GM19239 (cell line): Measurements from ENCODE around the gene ADAM19.

Experiments used
- DNase-seq: peaks from one replicate; pipeline ENCODE4 v3.0.0; 2011; ENCODE audit warnings: low spot score; ENCODE audit not compliant: insufficient read length
- FAIRE-seq: peaks from 2 replicates; lab custom pipeline; 2011; peaks lifted over from hg19 to GRCh38; lab: Jason Lieb, UNC

ADAM19 gene

DNA sequence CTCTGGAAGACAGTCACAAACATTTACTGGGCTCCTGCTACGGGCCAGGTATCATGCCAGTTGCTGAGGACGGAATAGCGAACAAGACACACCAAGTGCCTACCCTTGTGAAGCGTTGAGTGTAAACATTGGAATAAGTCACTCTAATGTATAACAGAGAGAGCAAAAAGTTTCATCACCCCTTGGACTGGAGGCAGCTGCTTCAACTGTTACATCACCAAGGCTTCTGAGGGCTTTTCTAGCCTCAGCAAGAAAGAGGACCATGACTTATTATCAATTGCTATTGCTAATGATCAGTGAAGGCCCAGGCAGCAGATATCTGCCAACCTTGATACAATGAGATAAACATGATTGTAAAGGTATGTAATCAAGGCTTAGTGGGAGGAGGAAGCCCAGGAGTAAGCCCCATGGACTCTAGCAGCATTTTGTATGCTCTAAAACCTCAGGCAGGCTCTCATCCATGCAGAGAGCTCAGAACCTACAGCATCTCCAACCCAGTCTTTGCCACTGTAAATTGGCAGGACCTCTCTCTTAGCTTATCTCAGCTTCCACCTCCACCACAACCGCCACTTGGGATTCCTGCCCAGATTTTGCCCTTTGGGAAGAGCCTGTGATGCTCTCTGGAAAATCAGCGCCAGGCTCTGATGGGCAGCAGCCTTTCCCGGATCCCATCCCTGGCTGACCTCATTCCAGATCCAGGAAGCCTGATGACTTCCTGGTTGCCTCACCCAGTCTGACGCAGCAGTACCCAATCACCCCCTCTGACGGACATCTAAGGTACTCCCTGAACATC, 54.5 kb downstream of the ADAM19 start:
- DNase-seq = no peak
- no peak for FAIRE-seq

DNA sequence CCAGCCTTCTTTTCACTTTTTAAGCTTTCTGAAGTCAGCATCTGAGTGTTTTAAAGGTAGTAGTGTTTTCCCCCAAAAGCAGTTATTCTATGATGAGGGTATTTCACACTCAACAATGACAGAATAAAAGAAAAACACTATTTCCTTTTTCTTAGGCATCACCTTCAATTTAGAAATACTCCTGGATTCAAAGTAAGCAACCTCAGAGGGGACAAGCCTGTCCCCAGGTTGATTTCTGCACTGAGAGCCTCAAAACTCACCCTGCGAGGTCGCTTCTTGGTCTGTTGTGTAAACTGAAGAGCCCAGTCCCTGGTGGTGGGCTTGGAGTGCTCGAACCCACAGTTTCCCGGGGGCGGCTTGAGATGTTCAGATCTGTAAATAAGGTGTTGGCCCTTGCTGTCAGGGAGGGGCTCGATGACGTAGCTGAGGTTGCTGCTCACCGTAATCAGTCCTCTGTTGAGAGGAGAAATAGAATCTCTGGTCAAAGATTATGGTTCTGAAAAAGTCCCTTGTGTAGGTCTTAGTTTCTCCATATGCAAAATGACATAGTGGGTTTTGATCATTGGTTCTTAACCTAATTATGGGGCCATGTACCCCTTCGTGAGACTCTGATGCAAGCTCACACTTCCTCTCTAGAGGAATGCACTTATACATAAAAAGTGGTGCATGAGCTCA, 55.9 kb downstream of the ADAM19 start:
- FAIRE-seq (peak; percentile 40), DNase-seq (no peak)

DNA sequence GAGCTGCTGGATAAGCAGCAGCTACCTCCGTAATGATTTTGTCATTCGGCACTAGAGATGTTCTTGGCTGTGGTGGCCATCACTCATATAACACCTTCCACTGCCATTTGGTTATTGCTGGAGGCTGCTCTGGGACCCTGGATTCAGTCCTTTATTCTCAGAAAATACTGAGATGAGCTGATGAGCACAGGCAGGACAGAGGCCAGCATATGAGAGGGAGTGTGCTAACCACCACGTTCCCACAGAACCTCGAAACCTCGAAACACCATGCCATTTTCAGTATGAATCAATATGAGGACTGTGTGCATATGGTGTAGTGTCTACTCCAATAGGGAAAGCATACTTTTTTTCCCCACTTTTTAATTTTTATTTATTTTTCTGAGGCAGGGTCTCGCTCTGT, 56.6 kb downstream of the ADAM19 start:
- FAIRE-seq (peak; percentile 77), DNase-seq (no peak)

DNA sequence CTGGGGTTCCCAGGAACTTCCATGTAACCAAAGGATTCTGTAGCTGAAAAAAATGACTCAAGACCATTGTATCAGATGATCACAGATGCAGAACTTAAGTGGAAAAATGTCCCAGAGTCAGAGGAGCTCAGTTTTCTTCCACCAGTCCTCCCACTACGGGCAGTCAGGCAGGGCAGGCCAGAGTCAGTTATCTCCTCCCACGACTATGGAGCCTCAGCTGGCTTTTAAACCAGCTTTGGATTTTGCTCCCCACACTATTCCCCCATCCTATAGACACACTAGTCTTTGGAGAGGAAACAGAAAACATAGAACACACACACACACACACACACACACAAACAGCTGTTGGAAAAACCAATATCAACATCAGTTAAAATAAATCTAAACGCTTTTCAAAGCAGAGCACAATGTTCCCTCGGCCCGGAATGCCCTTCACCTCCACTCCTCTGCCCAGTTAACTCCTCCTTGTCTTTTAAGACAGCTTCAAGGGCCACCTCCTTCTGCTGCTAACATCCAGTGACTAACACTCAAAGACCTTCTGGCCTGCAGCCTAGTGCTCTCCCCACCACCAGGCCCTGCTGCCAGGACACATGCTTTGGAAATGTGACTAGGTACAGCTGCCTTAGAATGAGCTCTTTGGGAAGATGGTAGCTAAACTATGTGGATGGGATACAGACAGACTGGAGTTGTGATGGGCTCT, 58.8 kb downstream of the ADAM19 start:
- FAIRE-seq = no peak
- no peak for DNase-seq

DNA sequence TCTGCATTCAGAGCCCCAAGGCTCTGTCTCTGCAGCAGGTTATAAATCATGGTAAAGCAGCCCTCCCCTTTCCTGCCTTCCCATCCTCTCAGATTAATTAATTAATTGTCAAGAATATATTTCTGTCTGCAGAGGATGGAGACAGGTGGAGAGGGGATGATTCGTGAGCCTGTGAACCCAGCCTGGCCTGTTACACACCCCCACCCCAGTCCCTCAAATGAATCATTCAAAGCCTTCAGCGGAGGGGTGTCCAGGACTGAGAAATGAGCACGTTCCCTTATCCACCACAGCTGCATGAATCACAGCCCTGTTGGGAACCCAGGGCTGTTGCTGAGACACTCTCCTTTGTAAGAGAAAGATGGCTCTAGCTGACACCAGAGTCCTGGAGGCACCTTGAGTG, 59.6 kb downstream of the ADAM19 start:
- DNase-seq (no peak), FAIRE-seq (no peak)

DNA sequence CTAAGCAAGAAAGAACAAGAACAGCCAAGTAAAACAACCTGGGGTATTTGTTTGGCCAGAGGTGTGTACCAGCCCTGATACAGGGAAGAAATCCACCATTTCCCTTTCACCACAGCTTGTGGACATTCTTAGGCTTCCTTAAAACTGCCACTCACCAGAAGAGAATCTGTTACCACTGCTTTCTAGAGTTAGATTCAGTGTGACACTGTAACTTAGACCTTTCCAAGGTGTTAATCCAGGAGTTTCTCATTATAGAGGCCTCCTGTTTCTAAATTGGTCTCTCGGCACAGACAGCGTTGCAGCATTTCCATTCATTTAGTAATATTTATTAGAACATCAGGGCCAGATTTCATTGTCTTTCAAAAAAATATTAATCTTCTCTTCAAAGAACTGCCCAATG, 60.6 kb downstream of the ADAM19 start:
- DNase-seq (no peak), FAIRE-seq (no peak)

DNA sequence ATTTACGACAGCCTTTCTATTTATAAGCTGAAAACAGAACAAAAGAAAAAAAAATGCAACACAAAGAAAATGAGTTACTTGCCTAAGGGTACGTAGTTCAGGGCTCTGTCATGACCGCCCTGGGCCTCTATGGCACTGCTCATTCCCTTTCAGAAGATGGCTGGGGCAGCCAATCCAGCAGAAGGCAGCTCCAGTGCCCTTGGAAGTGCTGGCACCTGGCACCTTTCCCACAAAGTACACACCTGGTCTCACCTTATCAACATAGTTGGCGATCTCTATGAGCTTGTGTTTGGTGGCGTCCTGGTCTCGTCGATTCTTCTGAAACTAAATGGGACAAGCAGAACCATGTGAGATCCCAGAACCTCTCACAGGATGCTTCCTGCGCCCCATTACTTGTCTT, 62.4 kb downstream of the ADAM19 start:
- DNase-seq (no peak), FAIRE-seq (no peak)

DNA sequence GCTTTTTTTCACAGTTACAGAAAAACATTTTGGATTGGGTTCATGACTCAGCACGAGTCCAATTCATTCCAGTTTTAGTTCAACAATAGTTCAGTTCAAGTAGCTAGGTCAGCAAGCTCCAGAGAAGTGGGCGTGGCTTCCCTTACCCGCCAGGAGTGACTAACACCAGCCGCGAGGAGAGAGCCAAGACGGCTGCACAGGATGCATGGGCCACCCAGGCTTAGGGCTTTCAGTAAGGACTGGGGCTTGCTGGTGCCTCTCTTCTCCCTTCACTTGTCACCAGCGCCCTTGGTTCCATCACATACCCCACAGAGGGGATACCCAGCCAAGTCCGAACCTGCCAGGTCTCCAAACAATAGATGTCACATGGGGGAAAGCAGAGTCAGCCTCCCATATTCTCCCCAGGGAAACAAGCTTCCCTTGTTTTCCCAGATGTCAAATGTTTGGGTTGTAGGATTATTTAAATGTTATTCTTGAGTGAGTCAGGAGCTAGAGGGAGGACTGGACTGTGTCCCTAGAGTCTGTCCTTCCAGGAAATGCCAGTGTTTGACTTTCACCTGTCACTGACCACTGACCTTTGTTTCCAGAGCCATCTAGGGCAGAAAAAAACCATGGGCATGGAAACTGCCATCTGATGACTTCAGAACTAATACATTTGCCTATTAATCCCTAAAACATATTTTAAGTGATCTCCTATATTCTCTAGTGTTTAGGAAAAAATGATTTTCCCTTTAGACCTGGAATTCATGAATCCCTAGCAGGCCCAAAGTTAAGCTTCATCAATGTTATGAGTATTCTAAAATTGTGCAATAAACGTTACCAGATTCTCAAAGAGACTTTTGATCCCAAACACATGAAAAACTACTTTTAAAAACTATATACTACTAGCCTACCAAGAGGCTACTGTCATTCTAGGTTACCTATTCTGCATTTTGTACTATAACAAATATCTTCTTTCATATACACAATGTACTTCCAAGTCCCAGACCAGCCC, 63.6 kb downstream of the ADAM19 start:
- DNase-seq = no peak
- FAIRE-seq = no peak

DNA sequence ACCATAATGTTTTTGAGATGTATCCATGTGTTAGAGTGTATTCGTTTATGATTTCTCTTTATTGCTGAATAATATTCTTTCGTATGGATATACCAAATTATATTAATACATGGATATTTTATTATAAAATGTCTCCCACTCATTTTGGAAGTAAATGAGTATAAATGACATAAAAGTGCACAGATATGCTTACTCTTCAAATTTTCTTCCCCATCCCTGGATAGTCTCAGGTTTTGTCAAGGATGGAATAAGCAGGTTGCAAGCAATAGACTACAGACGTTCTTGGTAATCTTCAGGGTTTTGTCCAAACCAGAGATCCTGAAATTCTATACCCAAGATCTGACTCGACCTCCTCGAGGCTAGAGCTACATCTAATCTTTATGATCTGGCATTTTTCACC, 64.9 kb downstream of the ADAM19 start:
- no peak for FAIRE-seq
- DNase-seq = no peak

DNA sequence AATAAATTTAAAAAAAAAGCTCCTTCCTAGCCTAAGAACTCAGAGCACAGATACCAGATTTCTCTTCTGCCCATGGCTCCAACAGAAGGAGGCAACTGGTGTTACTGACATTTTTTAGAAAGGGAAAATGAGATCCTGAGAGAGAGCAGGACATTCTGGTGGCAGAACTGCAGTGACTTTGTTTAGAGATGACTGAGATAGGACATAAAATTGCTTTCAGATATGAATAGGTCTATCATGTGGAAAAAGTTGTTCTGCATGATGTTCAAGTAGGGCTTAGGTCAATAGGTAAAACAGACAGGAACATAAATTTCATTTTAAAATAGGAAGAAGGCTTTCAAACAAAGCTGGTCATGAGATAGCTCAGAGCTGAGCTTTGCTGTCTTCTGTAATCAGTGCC, 66.0 kb downstream of the ADAM19 start:
- FAIRE-seq (peak; percentile 18), DNase-seq (no peak)

DNA sequence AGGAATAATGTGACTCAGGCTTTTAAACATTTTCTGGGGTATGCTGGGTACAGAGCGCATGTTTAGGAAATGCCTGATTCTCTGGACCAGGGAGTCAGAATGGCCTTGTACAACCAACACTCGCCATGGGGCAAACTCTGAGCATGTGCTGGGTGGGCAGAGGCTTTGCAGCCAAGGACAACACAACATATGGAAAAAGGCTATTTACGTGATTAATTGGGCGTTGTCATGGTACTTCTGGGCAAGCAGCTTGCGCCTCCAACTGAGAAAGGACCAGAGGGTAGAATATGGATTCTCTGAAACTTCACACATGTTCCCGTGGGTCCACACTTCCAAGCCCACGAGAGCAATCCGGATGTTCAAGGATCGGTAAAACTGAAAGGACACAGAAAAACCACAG, 66.5 kb downstream of the ADAM19 start:
- DNase-seq = no peak
- no peak for FAIRE-seq

DNA sequence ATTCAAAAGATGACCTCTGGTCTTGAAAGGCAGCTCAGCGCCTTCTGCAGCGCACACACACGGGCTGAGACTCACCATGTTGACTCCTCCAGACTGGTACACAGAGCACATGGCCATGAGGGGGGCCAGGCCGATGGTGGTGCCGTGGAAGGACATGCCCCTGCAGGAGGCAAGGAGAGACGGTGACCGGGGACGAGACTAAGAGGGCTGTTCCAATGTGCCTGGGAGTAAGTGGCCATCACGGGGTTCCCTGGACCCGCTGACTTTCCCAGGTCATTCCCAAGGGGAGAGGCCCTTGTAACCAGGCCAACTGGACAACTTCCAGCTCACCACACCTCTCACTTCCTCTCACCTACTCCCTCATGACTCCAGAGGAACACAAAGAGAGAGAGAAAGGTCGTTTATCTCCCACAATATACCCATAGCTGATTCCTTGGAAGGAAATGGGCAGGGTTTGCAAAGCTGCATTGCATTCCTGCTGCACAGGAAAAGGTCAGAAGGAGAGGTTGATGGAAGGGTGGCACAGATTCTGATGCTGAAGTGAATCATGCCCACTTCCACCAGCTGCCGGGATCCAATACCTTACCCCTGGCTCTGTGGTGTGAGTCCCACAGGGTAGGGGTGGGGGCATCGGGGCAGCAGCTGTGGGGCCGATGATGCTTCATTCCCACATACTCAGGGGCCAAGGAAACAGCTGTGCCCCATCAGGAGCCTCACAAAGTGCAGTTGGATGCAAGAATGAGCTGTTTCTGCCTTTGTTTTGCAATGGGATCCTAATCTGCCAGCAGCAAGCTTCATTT, 68.4 kb downstream of the ADAM19 start:
- FAIRE-seq (no peak), DNase-seq (no peak)

DNA sequence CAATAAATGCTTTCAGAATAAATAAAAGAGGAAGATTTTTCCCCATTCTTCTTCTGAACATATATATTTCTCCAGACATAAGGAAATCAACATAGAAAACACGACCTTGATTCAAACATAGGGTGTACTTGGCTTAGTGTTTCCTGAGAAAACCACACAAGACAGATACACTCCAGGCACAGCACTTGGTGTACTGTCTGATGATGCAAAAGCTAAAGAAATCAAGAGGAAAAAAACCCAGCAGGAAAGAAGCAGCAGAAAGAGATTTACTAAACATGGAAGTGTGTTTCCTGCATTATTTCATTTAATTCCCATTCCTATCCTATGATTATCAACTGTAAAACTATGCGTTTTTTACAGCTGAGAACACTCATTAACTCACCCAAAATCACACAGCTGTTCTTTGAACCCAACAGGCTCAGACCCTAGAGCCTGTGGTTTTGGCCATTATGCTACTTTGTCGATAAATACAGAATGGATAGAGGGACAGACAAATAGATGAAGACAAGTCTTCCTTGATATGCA, 69.4 kb downstream of the ADAM19 start:
- no peak for DNase-seq
- peak; percentile 11 for FAIRE-seq

DNA sequence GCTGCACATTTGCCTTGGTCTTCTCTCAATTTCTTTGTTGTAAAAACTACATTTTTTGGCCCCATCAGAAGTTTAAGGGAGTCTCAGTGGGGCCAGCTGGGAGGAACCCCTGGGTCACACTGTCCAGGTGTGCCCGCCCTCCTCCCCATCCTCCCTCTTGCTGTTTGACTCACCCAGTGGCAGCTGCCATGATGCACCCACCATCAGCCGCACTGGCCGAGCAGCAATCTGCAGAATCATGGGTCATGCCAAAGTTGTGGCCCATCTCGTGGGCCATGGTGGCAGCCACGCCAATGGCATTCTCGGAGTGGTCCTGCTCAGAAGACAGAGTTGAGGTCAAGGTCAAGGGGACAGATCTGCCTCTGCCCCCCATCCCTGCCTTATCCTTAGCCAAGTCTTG, 70.1 kb downstream of the ADAM19 start:
- DNase-seq (no peak), FAIRE-seq (no peak)

DNA sequence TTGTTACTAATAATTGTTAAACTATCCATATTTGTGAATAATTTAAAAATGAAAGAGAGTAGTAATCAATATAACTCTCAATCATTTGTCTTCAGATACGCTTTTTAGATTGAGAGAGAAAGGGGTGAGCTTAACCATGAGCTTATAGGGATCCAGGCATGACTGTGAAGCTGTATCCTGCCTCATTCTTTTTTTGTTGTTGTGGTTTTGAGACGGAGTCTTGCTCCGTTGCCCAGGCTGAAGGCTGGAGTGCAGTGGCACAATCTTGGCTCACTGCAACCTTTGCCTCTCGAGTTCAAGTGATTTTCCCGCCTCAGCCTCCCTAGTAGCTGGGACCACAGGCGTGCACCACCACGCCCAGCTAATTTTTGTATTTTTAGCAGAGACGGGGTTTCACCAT, 71.5 kb downstream of the ADAM19 start:
- FAIRE-seq (no peak), DNase-seq (no peak)

DNA sequence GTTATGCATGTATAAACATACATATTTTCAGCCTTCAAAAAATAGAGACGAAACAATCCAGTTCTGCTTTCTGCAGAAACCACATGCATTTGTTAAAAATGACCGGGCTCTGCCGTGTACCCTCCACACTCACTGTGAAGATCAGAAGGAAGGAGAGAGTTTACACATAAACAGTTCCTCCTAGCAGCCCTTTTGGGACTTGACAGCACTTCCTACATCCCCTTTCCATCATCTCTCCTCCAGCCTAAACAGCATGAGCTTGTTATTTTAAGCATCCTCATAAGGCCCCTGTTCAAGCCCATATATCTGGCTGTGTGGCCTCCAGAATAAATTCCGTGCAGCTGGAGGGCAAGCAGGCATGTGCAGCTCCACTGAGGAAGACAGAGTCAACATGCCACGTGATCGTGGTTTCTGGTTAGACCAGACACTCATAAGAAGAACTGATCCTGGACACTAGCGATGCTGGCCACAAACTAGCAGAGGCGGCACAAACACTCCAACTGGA, 73.4 kb downstream of the ADAM19 start:
- peak; percentile 41 for DNase-seq
- peak; percentile 99 for FAIRE-seq

DNA sequence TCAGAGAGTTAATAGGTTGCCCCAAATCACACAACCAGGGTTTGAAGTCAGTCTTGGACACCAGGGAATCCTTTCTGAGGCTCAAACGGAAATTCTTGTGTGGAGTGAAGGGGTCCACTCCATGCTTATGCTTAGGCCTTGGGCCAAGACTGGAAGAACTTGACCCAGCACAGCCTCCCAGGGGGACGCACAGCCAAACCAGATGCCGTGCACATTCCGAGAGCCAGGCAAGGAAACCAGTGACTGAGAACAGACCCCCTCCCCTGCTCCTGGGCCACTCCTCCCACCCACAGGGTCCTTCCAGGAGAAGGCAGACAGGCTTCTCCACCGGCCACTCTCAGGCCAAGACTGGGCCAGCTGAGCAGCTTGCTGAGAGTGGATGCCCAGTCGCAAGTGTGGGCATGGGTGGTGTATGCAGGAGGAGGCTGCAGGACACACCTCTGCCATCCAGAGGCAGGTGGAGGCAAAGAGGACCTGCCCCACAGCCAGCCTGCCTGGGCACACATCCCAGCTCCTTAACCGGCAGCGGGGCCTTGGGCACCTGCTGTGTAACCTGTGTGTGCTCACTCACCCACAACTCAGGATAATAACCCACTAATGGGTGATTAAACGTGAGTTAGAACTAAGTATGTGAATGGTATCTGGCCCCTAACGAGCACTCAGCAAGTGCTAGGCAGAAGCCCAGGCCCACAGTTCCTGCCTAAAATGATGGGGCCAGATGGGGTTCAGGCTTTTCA, 77.5 kb downstream of the ADAM19 start:
- DNase-seq = no peak
- no peak for FAIRE-seq

DNA sequence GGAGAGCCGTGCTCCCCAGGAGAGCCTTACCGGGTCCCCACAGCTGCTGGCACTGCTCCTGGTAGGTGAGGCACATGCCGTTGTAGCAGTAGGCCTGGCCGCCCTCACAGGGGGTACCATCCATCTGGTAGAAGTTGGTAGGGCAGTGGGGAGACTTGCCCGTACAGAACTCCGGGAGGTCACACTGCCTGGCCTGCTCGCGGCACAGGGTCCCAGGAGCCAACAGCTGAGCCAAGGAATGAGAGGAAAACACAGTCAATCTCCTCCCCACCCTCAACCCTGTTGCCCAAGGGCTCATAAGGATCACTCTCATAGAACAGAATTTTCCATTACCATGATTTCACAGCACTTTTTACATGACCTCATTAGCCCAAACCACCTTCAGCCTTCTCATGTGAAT, 78.7 kb downstream of the ADAM19 start:
- FAIRE-seq (no peak), DNase-seq (no peak)
